Lower lobe of right lung (tissue), 2 donors: ENCODE data around the gene KLHL14. TPM values are rescaled to one million over a fixed set of nuclear protein-coding genes. Genes with fewer than 3 reads are reported as not detected.

Experiments used
- ATAC-seq, 2 donors: fragments of 200-7000 bp; cut with Tn5 transposase; one replicate each; pipeline ENCODE4 v1.9.1; 2020 to 2022; ENCODE audit warnings: mild to moderate bottlenecking in 2 of 2, moderate library complexity in 2 of 2
- DNase-seq: peaks from one replicate; pipeline ENCODE4 v3.0.0-alpha.2; 2020
- H3K27ac ChIP-seq: fragments of 200-600 bp; one replicate; pipeline ENCODE4 v1.8.0; 2022
- H3K27me3 ChIP-seq: fragments of 200-600 bp; one replicate; pipeline ENCODE4 v1.8.0; 2022; ENCODE audit warnings: low read depth
- H3K36me3 ChIP-seq: fragments of 200-600 bp; one replicate; pipeline ENCODE4 v1.8.0; 2022; ENCODE audit warnings: mild to moderate bottlenecking
- H3K4me1 ChIP-seq: fragments of 200-600 bp; one replicate; pipeline ENCODE4 v1.8.0; 2022
- H3K4me3 ChIP-seq: fragments of 200-600 bp; one replicate; pipeline ENCODE4 v1.8.0; 2022; ENCODE audit warnings: mild to moderate bottlenecking
- H3K9me3 ChIP-seq: fragments of 200-600 bp; one replicate; pipeline ENCODE4 v1.8.0; 2022
- intact Hi-C: fragments of 100-400 bp; cut with DNase I; formaldehyde crosslinking; loops from one replicate; pipeline ENCODE4 v1.11.0; 2022
- total RNA-seq: library from RNA; stranded (reverse); fragmentation: NEBNext Ultra II Directional; extraction: Animal tissue kit (Norgen Biotek cat#: 25700); gene quantifications from one replicate; pipeline ENCODE4 v1.2.1, GENCODE V29; 2021
- TF ChIP-seq, protein P1 (sequence below): fragments of 200-600 bp; IDR thresholded peaks from one replicate; pipeline ENCODE4 v1.8.0; 2022; ENCODE audit warnings: antibody characterized with exemption, mild to moderate bottlenecking
- donor health status: DM: no; HTN: yes; CAD: no; lungs with severe emphysema.

KLHL14 gene
- total RNA-seq, 1 donor from 2014 or later = 0.24 TPM

DNA sequence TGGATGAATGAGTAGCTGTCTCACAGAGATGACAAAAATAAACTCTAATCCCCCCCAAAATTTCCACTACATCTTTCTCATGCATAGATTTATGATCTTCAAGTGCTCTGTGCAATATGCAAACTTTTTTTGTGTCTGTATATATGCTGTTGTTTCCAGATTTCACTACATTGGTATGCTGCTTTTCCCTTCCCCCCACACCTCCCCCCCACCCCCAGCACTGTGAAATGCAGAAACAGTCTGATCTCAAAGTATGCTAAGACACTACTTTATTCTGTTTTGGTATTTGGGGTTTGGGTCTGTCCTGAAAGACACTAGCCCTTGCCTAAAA is 524 bp upstream of the KLHL14 start:
- DNase-seq (no peak), ATAC-seq (no peak)
- Histone ChIP-seq H3K27ac (no peak overlapping the region), H3K27me3 (peaks cover 31% of the 10 kb centered on the region), H3K9me3 (peaks cover 3% of the 10 kb centered on the region), H3K4me3 (no peak overlapping the region), H3K36me3 (no peaks in the 10 kb centered on the region), H3K4me1 (peaks cover 13% of the 10 kb centered on the region)
- intact Hi-C loops = no loop called here
- TF ChIP-seq, protein P1, sequence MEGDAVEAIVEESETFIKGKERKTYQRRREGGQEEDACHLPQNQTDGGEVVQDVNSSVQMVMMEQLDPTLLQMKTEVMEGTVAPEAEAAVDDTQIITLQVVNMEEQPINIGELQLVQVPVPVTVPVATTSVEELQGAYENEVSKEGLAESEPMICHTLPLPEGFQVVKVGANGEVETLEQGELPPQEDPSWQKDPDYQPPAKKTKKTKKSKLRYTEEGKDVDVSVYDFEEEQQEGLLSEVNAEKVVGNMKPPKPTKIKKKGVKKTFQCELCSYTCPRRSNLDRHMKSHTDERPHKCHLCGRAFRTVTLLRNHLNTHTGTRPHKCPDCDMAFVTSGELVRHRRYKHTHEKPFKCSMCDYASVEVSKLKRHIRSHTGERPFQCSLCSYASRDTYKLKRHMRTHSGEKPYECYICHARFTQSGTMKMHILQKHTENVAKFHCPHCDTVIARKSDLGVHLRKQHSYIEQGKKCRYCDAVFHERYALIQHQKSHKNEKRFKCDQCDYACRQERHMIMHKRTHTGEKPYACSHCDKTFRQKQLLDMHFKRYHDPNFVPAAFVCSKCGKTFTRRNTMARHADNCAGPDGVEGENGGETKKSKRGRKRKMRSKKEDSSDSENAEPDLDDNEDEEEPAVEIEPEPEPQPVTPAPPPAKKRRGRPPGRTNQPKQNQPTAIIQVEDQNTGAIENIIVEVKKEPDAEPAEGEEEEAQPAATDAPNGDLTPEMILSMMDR = no peak

DNA sequence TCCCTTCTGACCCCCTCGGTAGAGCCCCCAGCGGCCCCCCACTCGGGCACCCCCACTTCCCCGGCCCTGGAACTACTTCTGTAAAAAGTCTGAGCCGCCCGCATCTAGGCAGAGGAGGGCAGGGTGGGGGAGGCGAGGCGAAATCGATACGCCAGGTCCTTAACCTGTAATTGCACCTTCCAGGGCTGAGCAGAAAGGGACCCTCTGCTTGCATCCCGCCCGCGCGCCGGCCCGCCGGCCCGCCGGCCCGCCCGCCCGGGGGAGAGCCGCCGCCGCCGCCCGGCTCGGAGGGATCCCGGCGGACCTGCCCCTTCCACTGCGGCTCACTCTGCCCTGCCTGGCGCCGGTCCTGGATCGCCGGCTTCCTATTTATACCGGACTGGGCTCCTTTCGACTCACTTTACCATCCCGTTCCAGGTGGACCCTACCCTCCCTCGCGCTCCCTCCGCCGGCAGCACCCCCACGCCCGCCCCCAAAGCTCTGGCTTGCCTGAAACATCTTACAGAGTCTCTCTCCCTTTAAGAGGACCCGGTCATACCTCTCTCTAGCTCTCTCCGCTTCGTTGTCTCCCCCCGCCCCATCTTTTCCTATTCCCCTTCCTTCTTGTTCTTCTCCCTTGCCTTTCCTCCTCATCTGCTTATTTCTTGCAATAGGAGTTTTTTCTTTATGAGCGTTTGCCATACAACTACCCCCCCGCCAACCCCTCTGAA is 797 bp downstream of the KLHL14 start:
- ATAC-seq = peak; percentile 27 to 36
- TF ChIP-seq, protein P1 = no peak
- H3K9me3 ChIP-seq = peaks cover under 1% of the 10 kb centered on the region
- peak overlapping the region; percentile 47 for H3K4me3 ChIP-seq
- no peak overlapping the region for H3K27ac ChIP-seq
- DNase-seq = no peak
- peaks cover 13% of the 10 kb centered on the region for H3K4me1 ChIP-seq
- H3K36me3 ChIP-seq = no peaks in the 10 kb centered on the region
- H3K27me3 ChIP-seq = peaks cover 31% of the 10 kb centered on the region
- intact Hi-C loops = no loop called here

DNA sequence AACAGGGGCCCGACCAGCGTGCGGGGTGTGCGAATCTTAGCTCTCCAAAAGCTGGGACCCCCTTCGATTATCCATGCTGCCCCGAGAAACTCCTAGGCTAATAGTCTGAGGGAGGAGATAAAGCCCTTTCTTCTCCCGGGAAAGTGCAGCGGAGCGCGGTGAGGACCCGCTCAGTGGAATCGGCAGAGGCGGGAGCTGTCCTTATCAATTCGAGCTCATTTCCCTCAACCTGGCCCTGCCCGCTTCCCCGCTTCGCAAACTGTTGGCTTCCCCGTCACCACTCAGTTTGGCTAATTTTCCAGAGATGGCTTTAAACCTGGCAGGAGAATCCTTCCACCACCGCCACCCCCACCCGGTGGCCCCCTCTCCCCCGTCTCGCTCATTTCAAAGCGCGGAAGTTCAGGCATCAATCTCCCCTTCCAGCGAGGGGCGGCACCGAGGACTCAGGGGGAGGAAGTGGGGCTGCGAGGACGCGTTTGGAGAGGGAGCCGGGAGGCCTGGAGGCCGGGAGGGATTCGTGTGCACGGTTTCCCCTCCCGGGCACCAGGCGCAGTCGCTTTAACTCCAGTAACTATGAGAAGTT is 1.6 kb downstream of the KLHL14 start:
- no peak overlapping the region for H3K27ac ChIP-seq

DNA sequence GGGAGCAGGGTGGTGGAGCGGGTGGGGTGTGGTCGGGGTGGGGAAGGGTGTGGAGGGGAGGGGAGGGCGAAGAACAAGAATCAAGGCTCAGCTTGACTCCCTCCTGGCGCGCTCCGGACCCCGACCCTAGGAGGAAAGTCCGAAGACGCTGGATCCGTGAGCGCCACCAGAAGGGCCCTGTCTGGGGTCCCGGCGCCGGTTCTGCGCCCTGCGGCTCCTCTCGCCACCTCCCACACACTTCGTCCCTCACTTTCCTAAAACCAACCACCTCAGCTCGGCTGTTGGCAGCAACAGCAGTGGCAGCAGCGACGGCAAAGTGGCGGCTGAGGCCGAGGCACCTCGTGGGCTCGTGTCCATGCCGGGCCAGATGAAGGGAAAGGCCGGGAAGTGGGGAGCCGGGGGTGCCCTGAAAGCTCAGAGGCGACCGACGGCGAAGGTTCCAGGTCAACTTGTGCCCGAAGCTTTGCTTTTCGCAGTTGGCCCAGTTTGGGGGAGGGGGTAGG is 2.1 kb downstream of the KLHL14 start:
- Histone ChIP-seq H3K36me3 (no peaks in the 10 kb centered on the region), H3K27ac (no peak overlapping the region), H3K9me3 (no peaks in the 10 kb centered on the region), H3K4me1 (peaks cover 13% of the 10 kb centered on the region), H3K27me3 (peaks cover 31% of the 10 kb centered on the region), H3K4me3 (peak overlapping the region; percentile 47)
- no peak for DNase-seq
- TF ChIP-seq, protein P1 = no peak
- ATAC-seq = peak in 1 of 2 donors; percentile 12
- intact Hi-C loops = no loop called here

More for the DNA sequence above, 1.6 kb downstream of the KLHL14 start:
- H3K4me1 ChIP-seq = peaks cover 13% of the 10 kb centered on the region
- ATAC-seq (peak; percentile 31 to 53), DNase-seq (no peak)
- intact Hi-C loops = no loop called here
- H3K36me3 ChIP-seq = no peaks in the 10 kb centered on the region
- H3K9me3 ChIP-seq = no peaks in the 10 kb centered on the region
- peaks cover 31% of the 10 kb centered on the region for H3K27me3 ChIP-seq
- TF ChIP-seq, protein P1 = no peak
- H3K4me3 ChIP-seq = peak overlapping the region; percentile 47

DNA sequence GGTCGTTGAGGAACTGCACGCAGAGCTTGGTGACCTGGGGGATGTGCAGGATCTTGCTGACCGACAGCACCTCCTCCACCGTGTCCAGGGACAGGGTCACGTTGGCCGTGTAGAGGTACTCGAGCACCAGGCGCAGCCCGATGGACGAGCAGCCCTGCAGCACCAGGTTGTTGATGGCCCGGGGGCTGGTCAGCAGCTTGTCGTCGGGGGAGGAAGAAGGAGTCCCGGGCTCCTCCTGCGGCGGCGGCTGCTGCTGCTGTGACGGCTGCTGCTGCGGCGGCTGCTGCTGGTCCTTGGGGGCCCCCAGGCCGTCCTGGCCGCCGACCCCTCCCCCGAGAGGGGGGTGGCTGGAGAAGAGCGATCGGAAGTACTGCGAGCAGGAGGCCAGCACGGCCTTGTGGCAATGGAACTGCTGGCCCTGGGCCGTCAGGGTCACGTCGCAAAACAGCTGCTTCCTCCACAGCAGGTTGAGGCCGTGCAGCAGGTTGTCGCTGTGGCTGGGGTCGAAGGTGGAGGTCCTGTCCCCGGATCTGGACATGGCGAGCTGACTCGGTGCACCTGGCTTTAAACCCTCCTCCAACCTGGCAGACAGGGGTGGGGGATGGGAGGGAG is 2.7 kb downstream of the KLHL14 start:
- Histone ChIP-seq H3K9me3 (no peaks in the 10 kb centered on the region), H3K27me3 (peaks cover 31% of the 10 kb centered on the region), H3K27ac (no peak overlapping the region), H3K4me3 (peak overlapping the region; percentile 32), H3K4me1 (peaks cover 13% of the 10 kb centered on the region), H3K36me3 (no peaks in the 10 kb centered on the region)
- TF ChIP-seq, protein P1 = no peak
- no peak for DNase-seq
- ATAC-seq = peak; percentile 27 to 40
- intact Hi-C loops = no loop called here
